ENCODE measurements around the gene AGAP1.

Gene AGAP1

GRCh38 chr2:235638541-235639427 is 144.9 kb downstream of the AGAP1 start:
- no peak for DNase-seq (ENCODE audit: low read depth)

- no peak for DNase-seq (ENCODE audit: low read depth)
These were observed 145.6 kb downstream of the AGAP1 start for GRCh38 chr2:235639428-235639773.

- DNase-seq (ENCODE audit: low read depth), result no peak
These were observed 146.0 kb downstream of the AGAP1 start for GRCh38 chr2:235639885-235640284.

DNA sequence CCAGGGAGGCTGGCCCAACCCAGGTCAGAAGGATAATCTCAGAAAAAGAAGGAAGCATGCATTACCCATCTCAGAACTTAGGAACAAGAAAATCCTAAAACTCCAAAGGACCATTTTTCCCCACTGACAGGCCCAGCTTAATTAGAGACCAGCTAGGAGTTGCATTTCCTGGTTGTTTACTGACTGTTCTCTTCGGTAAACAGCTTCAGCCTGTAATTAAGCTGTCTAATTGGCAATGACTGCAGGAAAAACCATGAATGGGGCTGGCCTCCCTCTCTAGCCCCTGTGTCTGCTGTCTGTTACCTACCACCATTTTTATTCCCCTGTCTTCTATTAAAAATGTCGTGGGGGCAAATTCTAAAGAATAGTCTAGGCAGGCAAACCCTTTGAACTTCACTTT is 146.5 kb downstream of the AGAP1 start:
- no peak for DNase-seq (ENCODE audit: low read depth)

GRCh38 chr2:235640926-235641723 is 147.3 kb downstream of the AGAP1 start:
- no peak for DNase-seq (ENCODE audit: low read depth)

DNA sequence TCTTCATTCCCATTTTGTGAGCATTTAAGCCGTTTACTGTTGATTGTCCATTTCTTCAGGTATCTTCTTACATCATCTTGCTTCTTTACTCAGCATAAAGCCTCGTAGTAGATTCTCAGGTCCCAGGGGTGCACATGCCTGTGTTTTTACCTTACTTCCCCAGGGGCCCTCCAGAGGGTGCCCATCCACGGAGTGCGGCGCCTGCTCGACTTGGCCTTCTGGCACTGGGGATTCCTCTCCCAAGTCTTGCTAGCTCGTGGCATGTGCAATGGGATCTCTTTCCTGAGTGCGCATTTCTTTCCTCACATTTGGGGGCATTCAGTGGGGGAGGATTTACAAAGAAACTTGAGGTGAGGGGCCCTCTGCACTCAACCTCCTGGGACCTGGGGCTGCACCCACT is 148.1 kb downstream of the AGAP1 start:
- no peak for DNase-seq (ENCODE audit: low read depth)

GRCh38 chr2:235642446-235643098 is 148.7 kb downstream of the AGAP1 start:
- DNase-seq (ENCODE audit: low read depth), result no peak

GRCh38 chr2:235643680-235644511 is 150.1 kb downstream of the AGAP1 start:
- DNase-seq (ENCODE audit: low read depth), result no peak

GRCh38 chr2:235647264-235647663 is 153.4 kb downstream of the AGAP1 start:
- DNase-seq (ENCODE audit: low read depth), result no peak

GRCh38 chr2:235647877-235648276 is 154.0 kb downstream of the AGAP1 start:
- no peak for DNase-seq (ENCODE audit: low read depth)

GRCh38 chr2:235649418-235649817 is 155.6 kb downstream of the AGAP1 start:
- DNase-seq (ENCODE audit: low read depth), result no peak

DNA sequence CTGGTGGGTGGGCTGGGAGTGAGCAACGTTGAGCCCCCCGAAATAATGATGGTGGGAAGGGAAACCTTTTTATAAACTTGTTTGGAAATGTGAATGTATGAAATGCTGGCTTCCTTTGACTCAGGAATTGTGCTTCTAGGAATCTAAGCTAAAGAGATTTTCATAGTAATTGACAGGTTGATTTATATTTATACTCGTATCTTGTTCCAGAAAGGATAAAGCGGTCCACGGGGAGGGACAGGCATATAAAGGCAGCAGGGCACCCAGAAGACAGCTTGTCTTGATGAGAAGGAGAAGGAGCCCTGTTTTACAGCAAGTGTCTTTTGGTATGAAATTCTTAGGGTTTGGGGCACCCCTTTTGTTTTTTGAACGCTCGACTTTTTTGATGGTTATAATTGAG is 157.8 kb downstream of the AGAP1 start:
- DNase-seq (ENCODE audit: low read depth), result no peak

DNA sequence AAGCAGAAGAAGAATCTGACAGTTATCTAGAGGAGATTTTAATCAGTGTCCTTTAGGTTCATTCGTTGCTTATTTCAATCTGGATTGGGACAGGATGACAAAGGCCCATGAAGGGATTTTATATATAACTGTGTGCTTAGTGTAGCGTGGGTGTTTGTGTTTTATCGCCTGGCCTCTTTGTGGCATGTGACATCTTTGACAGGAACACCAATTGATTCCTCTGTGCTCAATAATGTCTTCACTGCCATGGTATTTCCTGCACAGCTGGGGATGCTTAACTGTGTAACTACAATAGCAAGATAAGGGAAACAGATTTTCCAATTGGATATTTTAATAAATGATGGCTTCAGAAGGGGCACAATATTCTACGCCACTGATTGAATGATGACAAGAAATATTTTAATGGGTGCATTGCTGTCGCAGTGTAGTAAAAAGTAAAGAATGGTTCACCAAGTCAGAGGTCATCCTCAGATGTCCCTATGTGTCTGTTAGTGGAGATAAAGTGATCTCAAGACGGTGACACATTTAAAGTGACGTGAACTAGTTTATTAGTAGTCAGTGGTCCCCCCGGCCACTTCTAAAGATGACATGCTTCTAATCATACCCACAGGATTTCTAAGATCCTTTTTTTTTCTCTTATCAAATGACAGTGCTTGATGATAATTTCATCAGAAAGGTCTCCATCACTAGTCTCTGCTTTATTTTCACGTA is 160.4 kb downstream of the AGAP1 start:
- DNase-seq (ENCODE audit: low read depth), result no peak

DNA sequence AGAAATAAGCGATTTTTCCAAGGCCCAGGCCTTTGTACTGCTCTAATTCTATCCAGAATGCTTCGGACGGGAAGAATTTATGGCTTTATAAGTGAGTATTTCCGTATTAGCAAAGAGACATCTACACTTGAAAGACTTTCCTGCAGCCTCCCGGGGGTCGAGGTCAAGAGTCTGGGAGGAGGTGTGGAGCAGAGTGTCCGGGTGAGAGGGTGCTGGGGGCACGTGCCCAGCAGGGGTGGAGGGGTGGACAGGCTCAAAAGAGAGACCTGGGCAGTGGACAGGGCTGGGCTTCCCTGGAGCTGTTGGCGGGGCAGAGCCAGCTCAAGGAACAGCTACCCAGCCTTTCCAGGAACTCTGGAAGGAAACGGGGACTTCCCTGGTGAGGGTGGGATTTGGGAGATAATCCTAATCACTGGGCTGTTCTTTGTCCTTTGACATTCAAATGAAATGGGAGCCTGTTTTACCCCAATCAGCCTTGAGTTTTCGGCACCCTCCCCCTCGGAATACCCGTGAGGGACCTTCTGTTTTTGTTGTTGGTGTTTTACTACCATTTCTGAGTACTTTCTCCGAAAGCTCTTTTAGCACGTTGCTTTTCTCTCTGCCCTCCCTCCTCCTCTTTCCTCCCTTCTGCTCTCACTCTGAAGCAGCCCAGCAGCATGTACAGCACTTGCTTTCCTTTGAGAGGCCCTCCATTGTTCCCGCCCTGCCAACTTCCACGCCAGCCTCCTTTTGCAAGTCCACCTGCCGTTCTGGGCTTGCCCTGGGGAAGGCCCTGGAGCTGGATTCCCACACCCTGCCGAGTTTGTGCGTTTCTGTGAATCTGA is 164.7 kb downstream of the AGAP1 start:
- DNase-seq (ENCODE audit: low read depth), result no peak

DNA sequence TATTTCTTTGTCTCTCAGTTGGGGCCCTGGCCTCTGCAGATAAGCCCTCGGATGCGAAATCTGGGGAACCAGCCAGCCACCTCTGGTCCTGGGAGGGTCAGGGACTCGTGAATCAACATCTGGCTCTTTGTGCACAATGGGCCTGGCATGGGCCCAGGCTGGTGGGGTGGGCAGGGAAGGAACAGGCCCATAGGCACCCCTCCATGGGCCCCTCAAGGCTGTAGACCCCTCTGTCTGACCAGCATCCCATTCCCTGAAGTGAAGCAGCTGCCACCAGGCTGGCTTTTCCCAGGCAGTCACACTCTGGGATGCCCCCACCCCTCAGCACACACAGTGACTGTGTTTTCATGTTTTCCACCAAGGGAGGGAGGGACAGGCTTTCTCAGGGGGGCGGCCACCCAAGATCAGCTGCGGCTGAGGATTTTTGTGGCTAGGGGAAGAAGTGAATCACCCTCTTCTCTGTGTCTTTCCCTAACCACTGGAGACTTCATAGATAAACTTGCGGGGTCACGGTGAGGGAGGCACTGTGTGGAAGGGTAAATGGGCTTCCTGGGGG is 166.0 kb downstream of the AGAP1 start:
- DNase-seq (ENCODE audit: low read depth), result no peak

GRCh38 chr2:235660484-235661082 is 166.7 kb downstream of the AGAP1 start:
- DNase-seq (ENCODE audit: low read depth), result no peak

GRCh38 chr2:235661167-235661937 is 167.5 kb downstream of the AGAP1 start:
- DNase-seq (ENCODE audit: low read depth), result no peak

DNA sequence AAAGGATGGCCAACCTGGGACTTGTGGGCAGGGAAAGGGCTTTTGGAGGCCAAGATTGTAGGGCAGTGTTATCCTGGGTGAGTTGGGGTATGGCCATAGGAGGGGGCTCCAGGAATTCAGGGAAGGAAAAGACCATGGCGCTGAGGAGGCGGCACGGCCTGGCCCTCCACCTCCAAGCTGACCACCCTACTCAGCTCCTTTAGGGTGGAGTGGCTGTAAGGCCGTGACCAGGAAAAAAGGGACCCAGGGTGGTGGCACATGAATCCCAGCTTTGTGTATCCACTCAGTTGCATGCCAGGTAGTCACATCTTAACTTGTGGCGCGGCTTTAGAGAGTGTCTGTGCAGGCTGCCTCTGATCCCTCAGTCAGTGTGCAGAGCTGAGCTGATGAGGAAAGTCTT is 168.1 kb downstream of the AGAP1 start:
- DNase-seq (ENCODE audit: low read depth), result no peak

GRCh38 chr2:235663875-235664274 is 170.0 kb downstream of the AGAP1 start:
- no peak for DNase-seq (ENCODE audit: low read depth)

Measured in activated T-cell treated with anti-CD3 and anti-CD28 coated beads for 1 hour (primary cell).